Measurements from ENCODE around the gene BAX.
"Not testable (repeated sequence)": the region's sequence is repeated elsewhere in the genome, so short reads cannot be mapped to it uniquely, and the experiment has no call there.

Gene BAX

DNA sequence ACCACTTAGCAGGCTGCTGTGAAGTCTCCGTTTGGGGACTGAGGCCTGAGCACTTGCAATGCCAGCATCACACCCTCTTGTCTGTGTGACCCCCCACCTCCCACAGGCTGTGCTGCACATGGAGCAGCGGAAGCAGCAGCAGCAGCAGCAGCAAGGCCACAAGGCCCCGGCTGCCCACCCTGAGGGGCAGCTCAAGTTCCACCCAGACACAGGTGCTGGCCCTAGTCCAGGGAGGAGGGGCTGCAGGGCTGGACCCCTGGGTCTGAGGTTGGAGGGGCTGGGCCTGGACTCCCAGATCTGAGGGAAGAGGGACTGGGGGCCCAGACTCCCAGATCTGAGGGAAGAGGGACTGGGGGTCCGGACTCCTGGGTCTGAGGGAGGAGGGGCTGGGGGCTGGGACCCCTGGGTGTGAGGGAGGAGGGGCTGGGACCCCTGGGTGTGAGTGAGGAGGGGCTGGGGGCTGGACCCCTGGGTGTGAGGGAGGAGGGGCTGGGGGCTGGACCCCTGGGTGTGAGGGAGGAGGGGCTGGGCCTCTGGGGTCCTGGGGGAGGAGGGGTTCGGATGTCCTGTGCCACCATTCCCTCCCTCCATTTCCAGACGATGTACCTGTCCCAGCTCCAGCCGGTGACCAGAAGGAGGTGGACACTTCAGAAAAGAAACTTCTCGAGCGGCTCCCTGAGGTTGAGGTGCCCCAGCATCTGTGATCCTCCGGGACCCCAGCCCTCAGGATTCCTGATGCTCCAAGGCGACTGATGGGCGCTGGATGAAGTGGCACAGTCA, 32.8 kb upstream of the BAX start:
- no peak overlapping the region for H3K4me3 ChIP-seq (ENCODE audit: control insufficient read depth in 1 of 7, extremely low read depth in 1 of 7, insufficient read depth in 4 of 7, low read depth in 2 of 7, low read length in 6 of 7)
- no peaks in the 10 kb centered on the region for H3K27me3 ChIP-seq (replicated peaks in 2 of 5; ENCODE audit: control insufficient read depth in 4 of 5, insufficient read depth in 5 of 5, low read length in 4 of 5)
- H3K9me3 ChIP-seq (ENCODE audit: control extremely low read depth in 1 of 5, control insufficient read depth in 4 of 5, insufficient read depth in 2 of 5, low read depth in 1 of 5, low read length in 4 of 5) = no peaks in the 10 kb centered on the region
- no peak overlapping the region for H3K27ac ChIP-seq (ENCODE audit: insufficient read depth in 1 of 2, low read depth in 1 of 2, low read length in 2 of 2, poor library complexity in 1 of 2, severe bottlenecking in 2 of 2)
- 95% methylated on average over 11 of the region's 12 CpGs for WGBS (ENCODE audit: insufficient coverage)
- CTCF ChIA-PET = interaction anchor here (1.1 kb wide), 1 partner anchor 10 kb away, joined by 4 read pairs; no protein-coding TSS in a partner anchor
- DNase-seq = no peak
- POLR2A ChIA-PET = no interaction called here
- peaks cover 2 to 50% (median 28%) of the 10 kb centered on the region in 4 experiments for H3K36me3 ChIP-seq (ENCODE audit: control insufficient read depth in 4 of 4, insufficient read depth in 4 of 4, low read length in 3 of 4)
- H3K4me1 ChIP-seq (ENCODE audit: control extremely low read depth in 1 of 4, control insufficient read depth in 4 of 4, insufficient read depth in 4 of 4, low read length in 3 of 4) = peaks cover 0 to 1% (median under 1%) of the 10 kb centered on the region in 4 experiments

GRCh38 chr19:48922548-48923490, 31.9 kb upstream of the BAX start:
- Histone ChIP-seq H3K4me3 (ENCODE audit: control insufficient read depth in 1 of 7, extremely low read depth in 1 of 7, insufficient read depth in 4 of 7, low read depth in 2 of 7, low read length in 6 of 7) (no peak overlapping the region), H3K36me3 (ENCODE audit: control insufficient read depth in 4 of 4, insufficient read depth in 4 of 4, low read length in 3 of 4) (peaks cover 2 to 45% (median 28%) of the 10 kb centered on the region in 4 experiments), H3K27ac (ENCODE audit: insufficient read depth in 1 of 2, low read depth in 1 of 2, low read length in 2 of 2, poor library complexity in 1 of 2, severe bottlenecking in 2 of 2) (no peak overlapping the region), H3K27me3 (replicated peaks in 2 of 5; ENCODE audit: control insufficient read depth in 4 of 5, insufficient read depth in 5 of 5, low read length in 4 of 5) (no peaks in the 10 kb centered on the region), H3K4me1 (ENCODE audit: control extremely low read depth in 1 of 4, control insufficient read depth in 4 of 4, insufficient read depth in 4 of 4, low read length in 3 of 4) (peaks cover 0 to 4% (median 1%) of the 10 kb centered on the region in 4 experiments), H3K9me3 (ENCODE audit: control extremely low read depth in 1 of 5, control insufficient read depth in 4 of 5, insufficient read depth in 2 of 5, low read depth in 1 of 5, low read length in 4 of 5) (no peaks in the 10 kb centered on the region)
- no peak for DNase-seq
- POLR2A ChIA-PET = no interaction called here
- over 99% methylated on average over 14 of the region's 18 CpGs for WGBS (ENCODE audit: insufficient coverage)
- CTCF ChIA-PET = interaction anchor here (0.6 kb wide), 1 partner anchor 8 kb away, joined by 3 read pairs; no protein-coding TSS in a partner anchor

DNA sequence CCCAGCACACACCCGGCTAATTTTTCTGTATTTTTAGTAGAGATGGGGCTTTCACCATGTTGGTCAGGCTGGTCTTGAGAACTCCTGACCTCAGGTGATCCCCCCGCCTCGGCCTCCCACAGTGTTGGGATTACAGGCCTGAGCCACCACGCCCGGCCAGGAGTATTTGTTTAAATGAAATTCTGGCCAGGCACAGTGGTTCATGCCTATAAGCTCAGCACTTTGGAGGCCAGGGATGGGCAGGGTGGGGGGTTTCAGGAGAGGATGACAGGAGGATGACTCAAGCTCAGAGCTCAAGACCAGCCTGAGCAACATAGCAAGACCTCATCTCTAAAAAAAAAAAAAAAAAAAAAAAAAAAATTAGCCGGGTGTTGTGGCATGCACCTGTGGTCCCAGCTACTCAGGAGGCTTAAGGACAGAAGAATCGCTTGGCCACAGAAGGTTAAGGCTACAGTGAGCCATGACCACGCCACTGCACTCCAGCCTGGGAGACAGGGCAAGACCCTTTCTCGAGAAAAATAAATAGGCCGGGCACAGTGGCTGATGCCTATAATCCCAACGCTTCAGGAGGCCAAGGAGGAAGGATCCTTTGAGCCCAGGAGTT, 29.3 kb upstream of the BAX start:
- no peak for DNase-seq
- peaks cover 2 to 26% (median 19%) of the 10 kb centered on the region in 4 experiments for H3K36me3 ChIP-seq (ENCODE audit: control insufficient read depth in 4 of 4, insufficient read depth in 4 of 4, low read length in 3 of 4)
- H3K4me3 ChIP-seq (ENCODE audit: control insufficient read depth in 1 of 7, extremely low read depth in 1 of 7, insufficient read depth in 4 of 7, low read depth in 2 of 7, low read length in 6 of 7) = no peak overlapping the region
- peaks cover 0 to 4% (median 1%) of the 10 kb centered on the region in 4 experiments for H3K4me1 ChIP-seq (ENCODE audit: control extremely low read depth in 1 of 4, control insufficient read depth in 4 of 4, insufficient read depth in 4 of 4, low read length in 3 of 4)
- H3K27me3 ChIP-seq (replicated peaks in 2 of 5; ENCODE audit: control insufficient read depth in 4 of 5, insufficient read depth in 5 of 5, low read length in 4 of 5) = no peaks in the 10 kb centered on the region
- CTCF ChIA-PET = interaction anchor here (1.0 to 1.4 kb wide), 3 partner anchors 9 to 45 kb away, joined by 3 to 6 read pairs (median 3); no protein-coding TSS in a partner anchor
- H3K9me3 ChIP-seq (ENCODE audit: control extremely low read depth in 1 of 5, control insufficient read depth in 4 of 5, insufficient read depth in 2 of 5, low read depth in 1 of 5, low read length in 4 of 5) = no peaks in the 10 kb centered on the region
- POLR2A ChIA-PET = interaction anchor here (0.6 to 1.0 kb wide), 2 partner anchors 42 to 68 kb away, joined by 3 read pairs; partner anchors contain the start of gene GYS1
- WGBS (ENCODE audit: insufficient coverage) = 95% methylated on average over 5 of the region's 11 CpGs
- no peak overlapping the region for H3K27ac ChIP-seq (ENCODE audit: insufficient read depth in 1 of 2, low read depth in 1 of 2, low read length in 2 of 2, poor library complexity in 1 of 2, severe bottlenecking in 2 of 2)

- DNase-seq; H3K9me3 ChIP-seq (ENCODE audit: control extremely low read depth in 1 of 5, control insufficient read depth in 4 of 5, insufficient read depth in 2 of 5, low read depth in 1 of 5, low read length in 4 of 5); H3K27ac ChIP-seq (ENCODE audit: insufficient read depth in 1 of 2, low read depth in 1 of 2, low read length in 2 of 2, poor library complexity in 1 of 2, severe bottlenecking in 2 of 2); H3K4me3 ChIP-seq (ENCODE audit: control insufficient read depth in 1 of 7, extremely low read depth in 1 of 7, insufficient read depth in 4 of 7, low read depth in 2 of 7, low read length in 6 of 7); H3K27me3 ChIP-seq (replicated peaks in 2 of 5; ENCODE audit: control insufficient read depth in 4 of 5, insufficient read depth in 5 of 5, low read length in 4 of 5); H3K4me1 ChIP-seq (ENCODE audit: control extremely low read depth in 1 of 4, control insufficient read depth in 4 of 4, insufficient read depth in 4 of 4, low read length in 3 of 4): not testable (repeated sequence)
- ChIA-PET POLR2A (interaction anchor here (0.6 to 1.0 kb wide), 2 partner anchors 42 to 67 kb away, joined by 3 read pairs; partner anchors contain the start of gene GYS1), CTCF (interaction anchor here (1.0 to 1.9 kb wide), 3 partner anchors 9 to 40 kb away, joined by 3 to 6 read pairs (median 5); no protein-coding TSS in a partner anchor)
- peaks cover 2 to 22% (median 15%) of the 10 kb centered on the region in 4 experiments for H3K36me3 ChIP-seq (ENCODE audit: control insufficient read depth in 4 of 4, insufficient read depth in 4 of 4, low read length in 3 of 4)
- WGBS (ENCODE audit: insufficient coverage) = 98% methylated on average over 6 of the region's 8 CpGs
These were observed 28.8 kb upstream of the BAX start for GRCh38 chr19:48925890-48926289.

- ChIA-PET CTCF (interaction anchor here (0.7 to 1.9 kb wide), 2 partner anchors 10 to 26 kb away, joined by 3 to 5 read pairs; no protein-coding TSS in a partner anchor), POLR2A (no interaction called here)
- no peak overlapping the region for H3K27ac ChIP-seq (ENCODE audit: insufficient read depth in 1 of 2, low read depth in 1 of 2, low read length in 2 of 2, poor library complexity in 1 of 2, severe bottlenecking in 2 of 2)
These were observed 27.8 kb upstream of the BAX start for GRCh38 chr19:48926909-48927308.

DNA sequence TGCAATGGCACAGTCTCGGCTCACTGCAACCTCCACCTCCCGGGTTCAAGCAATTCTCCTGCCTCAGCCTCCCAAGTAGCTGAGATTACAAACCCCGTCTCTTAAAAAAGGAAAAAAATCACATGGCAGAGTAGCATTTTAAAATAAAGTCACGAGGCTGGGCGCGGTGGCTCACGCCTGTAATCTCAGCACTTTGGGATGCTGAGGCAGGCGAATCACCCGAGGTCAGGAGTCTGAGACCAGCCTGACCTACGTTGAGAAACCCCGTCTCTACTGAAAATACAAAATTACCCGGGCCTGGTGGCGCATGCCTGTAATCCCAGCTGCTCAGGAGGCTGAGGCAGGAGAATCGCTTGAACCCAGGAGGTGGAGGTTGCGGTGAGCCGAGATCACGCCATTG, 27.0 kb upstream of the BAX start:
- H3K4me3 ChIP-seq (ENCODE audit: control insufficient read depth in 1 of 7, extremely low read depth in 1 of 7, insufficient read depth in 4 of 7, low read depth in 2 of 7, low read length in 6 of 7); H3K4me1 ChIP-seq (ENCODE audit: control extremely low read depth in 1 of 4, control insufficient read depth in 4 of 4, insufficient read depth in 4 of 4, low read length in 3 of 4); H3K27ac ChIP-seq (ENCODE audit: insufficient read depth in 1 of 2, low read depth in 1 of 2, low read length in 2 of 2, poor library complexity in 1 of 2, severe bottlenecking in 2 of 2); H3K36me3 ChIP-seq (ENCODE audit: control insufficient read depth in 4 of 4, insufficient read depth in 4 of 4, low read length in 3 of 4); H3K27me3 ChIP-seq (replicated peaks in 2 of 5; ENCODE audit: control insufficient read depth in 4 of 5, insufficient read depth in 5 of 5, low read length in 4 of 5); DNase-seq; POLR2A ChIA-PET; H3K9me3 ChIP-seq (ENCODE audit: control extremely low read depth in 1 of 5, control insufficient read depth in 4 of 5, insufficient read depth in 2 of 5, low read depth in 1 of 5, low read length in 4 of 5): not testable (repeated sequence)
- CTCF ChIA-PET = interaction anchor here (1.9 kb wide), 1 partner anchor 11 kb away, joined by 5 read pairs; no protein-coding TSS in a partner anchor
- 95% methylated on average over 12 of the region's 17 CpGs for WGBS (ENCODE audit: insufficient coverage)

More at GRCh38 chr19:48926909-48927308, 27.8 kb upstream of the BAX start:
- WGBS (ENCODE audit: insufficient coverage) = 37% methylated on average over 6 of the region's 10 CpGs
- peak overlapping the region in 1 of 7 experiments; percentile 61 for H3K4me3 ChIP-seq (ENCODE audit: control insufficient read depth in 1 of 7, extremely low read depth in 1 of 7, insufficient read depth in 4 of 7, low read depth in 2 of 7, low read length in 6 of 7)
- H3K36me3 ChIP-seq (ENCODE audit: control insufficient read depth in 4 of 4, insufficient read depth in 4 of 4, low read length in 3 of 4) = peaks cover 0 to 13% (median 6%) of the 10 kb centered on the region in 4 experiments
- no peaks in the 10 kb centered on the region for H3K27me3 ChIP-seq (replicated peaks in 2 of 5; ENCODE audit: control insufficient read depth in 4 of 5, insufficient read depth in 5 of 5, low read length in 4 of 5)
- no peaks in the 10 kb centered on the region for H3K9me3 ChIP-seq (ENCODE audit: control extremely low read depth in 1 of 5, control insufficient read depth in 4 of 5, insufficient read depth in 2 of 5, low read depth in 1 of 5, low read length in 4 of 5)
- peak; percentile 12 to 38 (median 27) for DNase-seq
- H3K4me1 ChIP-seq (ENCODE audit: control extremely low read depth in 1 of 4, control insufficient read depth in 4 of 4, insufficient read depth in 4 of 4, low read length in 3 of 4) = peaks cover 0 to 4% (median 1%) of the 10 kb centered on the region in 4 experiments

All from common myeloid progenitor, CD34-positive (primary cell).